IMR-90 (cell line): ENCODE measurements around the gene PTGER4.

ENCODE experiments used
- BHLHE40 ChIP-seq: fragments of 150-350 bp; IDR thresholded peaks from 2 replicates; pipeline ENCODE4 v1.6.1; 2016; ENCODE audit warnings: mild to moderate bottlenecking, low read depth, low read length
- CEBPB ChIP-seq: IDR thresholded peaks from 2 replicates; pipeline ENCODE4 v1.6.1; 2012; ENCODE audit warnings: low read depth, low read length, improper control_type of control experiment
- MAFK ChIP-seq: IDR thresholded peaks from 2 replicates; pipeline ENCODE4 v1.6.1; 2012; ENCODE audit warnings: low read depth, low read length, improper control_type of control experiment
- MAZ ChIP-seq: IDR thresholded peaks from 2 replicates; pipeline ENCODE4 v1.6.1; 2012; ENCODE audit warnings: low read depth, mild to moderate bottlenecking, low read length, improper control_type of control experiment, moderate library complexity, borderline replicate concordance
- NFE2L2 ChIP-seq: fragments of 150-350 bp; IDR thresholded peaks from 2 replicates; pipeline ENCODE4 v1.6.1; 2016; ENCODE audit warnings: low read depth, mild to moderate bottlenecking, low read length
- POLR2A ChIP-seq: IDR thresholded peaks from 2 replicates; pipeline ENCODE4 v1.6.1; 2012; ENCODE audit warnings: mild to moderate bottlenecking, low read depth, low read length
- RAD21 ChIP-seq: IDR thresholded peaks from 2 replicates; pipeline ENCODE4 v1.6.1; 2012; ENCODE audit warnings: low read length, improper control_type of control experiment
- RCOR1 ChIP-seq: IDR thresholded peaks from 2 replicates; pipeline ENCODE4 v1.6.1; 2012; ENCODE audit warnings: mild to moderate bottlenecking, low read length, improper control_type of control experiment; ENCODE audit not compliant: insufficient replicate concordance
- RFX5 ChIP-seq: IDR thresholded peaks from 2 replicates; pipeline ENCODE4 v1.8.0; 2012; ENCODE audit warnings: low read depth, mild to moderate bottlenecking, low read length, moderate library complexity
- SMC3 ChIP-seq: fragments of 150-350 bp; IDR thresholded peaks from 2 replicates; pipeline ENCODE4 v1.6.1; 2016; ENCODE audit warnings: low read depth, mild to moderate bottlenecking, antibody characterized with exemption, low read length, moderate library complexity
- USF2 ChIP-seq: fragments of 150-350 bp; IDR thresholded peaks from 2 replicates; pipeline ENCODE4 v1.6.1; 2017; ENCODE audit warnings: mild to moderate bottlenecking, antibody characterized with exemption, low read length, low read depth
- TF ChIP-seq, protein P1 (sequence below): conservative IDR thresholded peaks from 2 replicates; pipeline ENCODE4 v1.5.1; 2012; ENCODE audit warnings: mild to moderate bottlenecking, low read depth, low read length, improper control_type of control experiment

DNA sequence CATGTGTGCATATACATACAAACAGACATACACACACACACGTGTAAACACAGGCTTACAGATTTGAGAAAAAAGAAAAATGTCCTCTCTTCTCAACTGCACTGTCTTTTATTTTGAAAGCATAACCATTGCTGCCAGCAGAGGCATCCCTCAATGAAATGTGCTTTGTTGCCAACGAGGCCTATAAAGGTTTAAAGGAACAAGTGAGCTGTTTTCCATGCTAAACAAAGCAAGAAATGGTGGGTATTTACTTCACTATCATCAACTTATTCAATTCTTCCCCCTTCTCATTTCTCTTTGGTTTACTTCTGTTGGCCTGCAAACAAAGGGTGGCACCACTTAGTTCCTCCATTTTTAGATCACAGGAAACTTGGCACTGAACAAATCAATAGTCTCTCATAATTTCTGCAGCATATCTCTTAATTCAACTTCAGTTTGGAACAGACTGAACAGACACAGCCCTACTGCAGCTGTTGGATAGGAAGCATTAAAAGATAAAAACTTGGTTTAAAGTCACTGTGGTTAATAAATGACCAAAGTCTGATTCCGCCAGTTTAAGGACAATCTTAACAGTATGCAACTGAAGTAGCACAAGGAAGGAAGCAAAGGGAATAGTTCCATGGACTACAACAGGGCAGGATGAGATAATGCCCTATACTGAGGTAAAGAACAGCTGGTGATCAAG lies 54.3 kb downstream of the PTGER4 start:
- no peak for TF ChIP-seq CEBPB
- TF ChIP-seq, protein P1, sequence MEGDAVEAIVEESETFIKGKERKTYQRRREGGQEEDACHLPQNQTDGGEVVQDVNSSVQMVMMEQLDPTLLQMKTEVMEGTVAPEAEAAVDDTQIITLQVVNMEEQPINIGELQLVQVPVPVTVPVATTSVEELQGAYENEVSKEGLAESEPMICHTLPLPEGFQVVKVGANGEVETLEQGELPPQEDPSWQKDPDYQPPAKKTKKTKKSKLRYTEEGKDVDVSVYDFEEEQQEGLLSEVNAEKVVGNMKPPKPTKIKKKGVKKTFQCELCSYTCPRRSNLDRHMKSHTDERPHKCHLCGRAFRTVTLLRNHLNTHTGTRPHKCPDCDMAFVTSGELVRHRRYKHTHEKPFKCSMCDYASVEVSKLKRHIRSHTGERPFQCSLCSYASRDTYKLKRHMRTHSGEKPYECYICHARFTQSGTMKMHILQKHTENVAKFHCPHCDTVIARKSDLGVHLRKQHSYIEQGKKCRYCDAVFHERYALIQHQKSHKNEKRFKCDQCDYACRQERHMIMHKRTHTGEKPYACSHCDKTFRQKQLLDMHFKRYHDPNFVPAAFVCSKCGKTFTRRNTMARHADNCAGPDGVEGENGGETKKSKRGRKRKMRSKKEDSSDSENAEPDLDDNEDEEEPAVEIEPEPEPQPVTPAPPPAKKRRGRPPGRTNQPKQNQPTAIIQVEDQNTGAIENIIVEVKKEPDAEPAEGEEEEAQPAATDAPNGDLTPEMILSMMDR = no peak
- TF ChIP-seq RCOR1 = no peak
- TF ChIP-seq USF2 = no peak
- TF ChIP-seq BHLHE40 = no peak
- no peak for TF ChIP-seq POLR2A
- TF ChIP-seq SMC3 = no peak
- TF ChIP-seq RAD21 = no peak
- no peak for TF ChIP-seq MAZ
- TF ChIP-seq MAFK = no peak
- TF ChIP-seq RFX5 = no peak
- no peak for TF ChIP-seq NFE2L2
